ENCODE data around the gene MYOCOS. TPM values are rescaled to one million over a fixed set of nuclear protein-coding genes. Genes with fewer than 3 reads are reported as not detected.
A peak's percentile ranks its signal among the peaks of the same experiment; 100 is the strongest.
"Not testable (repeated sequence)": the region's sequence is repeated elsewhere in the genome, so short reads cannot be mapped to it uniquely, and the experiment has no call there.

The MYOCOS gene
- polyA plus RNA-seq, 1 donor, result 1.2 TPM

DNA sequence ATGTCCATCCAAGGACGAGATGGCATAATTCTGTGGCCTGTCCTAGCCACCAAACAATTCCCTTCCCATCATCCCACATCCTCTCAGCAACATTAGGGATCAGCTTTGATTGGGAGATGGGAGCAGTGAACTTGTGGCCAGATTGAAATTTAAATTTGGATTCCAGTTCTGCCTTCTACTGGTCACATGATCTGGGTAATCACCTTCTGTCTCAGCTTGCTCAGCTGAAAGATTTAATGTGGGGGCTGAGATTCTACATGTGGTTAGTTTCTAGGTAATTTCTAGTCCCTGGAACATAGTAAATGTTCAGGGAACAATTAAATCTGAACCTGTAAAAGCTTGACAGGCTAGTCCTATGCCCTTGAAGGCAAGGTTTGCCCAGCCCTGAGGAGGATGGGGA is 3.2 kb downstream of the MYOCOS start:
- no peak for DNase-seq

DNA sequence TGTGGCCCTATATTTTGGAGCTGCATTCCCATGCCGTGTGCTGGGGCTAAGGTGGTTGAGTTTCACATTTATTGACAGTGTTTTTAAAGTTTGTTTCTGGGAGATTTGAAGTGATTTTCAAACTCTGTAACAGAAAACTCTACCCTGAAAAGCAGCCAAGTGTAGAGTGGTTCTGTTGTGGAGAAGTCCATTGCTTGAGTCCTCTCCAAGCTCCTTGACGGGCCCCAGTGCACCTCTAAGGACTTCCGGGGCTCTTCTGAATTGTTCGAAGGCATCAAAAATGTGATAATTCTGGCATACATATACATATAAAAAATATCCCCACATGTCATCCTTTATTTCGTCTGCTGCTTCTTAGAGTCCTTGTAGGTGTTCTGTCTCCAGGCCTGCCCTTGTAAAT is 5.0 kb downstream of the MYOCOS start:
- no peak for DNase-seq

DNA sequence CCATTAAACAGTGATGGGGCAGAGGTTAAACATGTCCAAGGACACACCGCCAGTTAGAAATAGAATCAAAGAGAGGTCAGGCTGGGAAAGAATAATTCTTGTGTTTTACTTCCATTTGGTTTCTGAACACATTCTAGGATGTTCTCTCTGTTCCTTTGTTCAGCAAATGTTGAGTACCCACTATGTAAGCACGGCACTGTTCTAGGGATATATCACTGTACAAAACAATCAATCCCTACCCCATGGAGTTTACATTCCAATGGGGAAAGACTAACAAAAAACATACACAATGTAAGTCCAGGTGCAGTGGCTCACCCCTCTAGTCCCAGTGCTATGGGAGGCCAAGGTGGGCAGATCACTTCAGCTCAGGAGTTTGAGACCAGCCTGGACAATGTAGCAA is 6.2 kb downstream of the MYOCOS start:
- DNase-seq, result no peak

DNA sequence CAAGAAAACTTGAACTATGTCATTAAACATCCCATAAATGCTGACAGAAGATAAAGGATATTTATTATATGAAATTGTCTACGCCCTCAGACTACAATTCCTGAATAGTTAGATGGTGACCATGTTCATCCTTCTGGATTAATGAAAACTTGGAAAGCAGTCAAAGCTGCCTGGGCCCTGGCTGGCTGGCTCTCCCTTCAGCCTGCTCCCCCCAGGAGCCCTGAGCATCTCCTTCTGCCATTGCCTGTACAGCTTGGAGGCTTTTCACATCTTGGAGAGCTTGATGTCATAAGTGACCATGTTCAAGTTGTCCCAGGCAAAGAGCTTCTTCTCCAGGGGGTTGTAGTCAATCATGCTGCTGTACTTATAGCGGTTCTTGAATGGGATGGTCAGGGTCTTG is 13.6 kb downstream of the MYOCOS start:
- DNase-seq, result no peak

DNA sequence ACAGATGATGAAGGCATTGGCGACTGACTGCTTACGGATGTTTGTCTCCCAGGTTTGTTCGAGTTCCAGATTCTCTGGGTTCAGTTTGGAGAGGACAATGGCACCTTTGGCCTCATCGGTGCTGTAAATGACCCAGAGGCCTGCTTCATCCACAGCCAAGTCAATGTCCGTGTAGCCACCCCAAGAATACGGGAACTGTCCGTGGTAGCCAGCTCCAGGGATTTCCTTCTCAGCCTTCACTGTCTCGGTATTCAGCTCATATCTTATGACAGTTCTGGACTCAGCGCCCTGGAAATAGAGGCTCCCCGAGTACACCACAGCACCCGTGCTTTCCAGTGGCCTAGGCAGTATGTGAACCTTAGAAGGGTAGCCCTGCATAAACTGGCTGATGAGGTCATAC is 14.1 kb downstream of the MYOCOS start:
- DNase-seq, result no peak

DNA sequence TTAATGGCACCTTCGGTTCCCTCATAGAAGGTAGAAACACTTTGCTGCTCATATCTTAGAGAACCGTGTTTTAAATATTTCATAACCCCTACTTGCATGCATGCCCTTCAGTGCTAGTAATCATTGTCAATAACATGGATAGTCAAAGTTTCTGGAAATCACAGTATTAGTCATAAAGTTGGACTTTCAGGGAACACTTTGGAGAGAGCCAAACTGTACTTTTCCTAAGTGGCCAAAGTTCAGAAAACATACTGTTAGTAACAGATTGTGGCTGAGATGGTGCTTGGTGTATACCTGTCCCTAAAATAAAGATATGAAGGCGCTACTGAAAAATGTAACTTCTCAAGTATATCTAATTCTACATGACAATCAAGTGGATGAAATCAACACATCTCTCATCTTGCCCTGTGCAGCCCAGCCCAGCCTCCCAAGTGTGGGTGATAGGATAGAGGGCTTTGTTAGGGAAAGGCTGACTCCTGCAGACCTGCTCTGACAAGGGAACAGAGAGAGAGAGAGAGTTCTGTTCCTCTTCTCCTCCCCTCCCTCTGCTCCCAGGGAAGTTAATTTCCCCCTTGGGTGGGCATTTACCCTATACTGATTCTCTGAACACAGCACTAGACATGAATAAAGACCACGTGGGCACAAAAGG is 16.0 kb downstream of the MYOCOS start:
- no peak for DNase-seq

DNA sequence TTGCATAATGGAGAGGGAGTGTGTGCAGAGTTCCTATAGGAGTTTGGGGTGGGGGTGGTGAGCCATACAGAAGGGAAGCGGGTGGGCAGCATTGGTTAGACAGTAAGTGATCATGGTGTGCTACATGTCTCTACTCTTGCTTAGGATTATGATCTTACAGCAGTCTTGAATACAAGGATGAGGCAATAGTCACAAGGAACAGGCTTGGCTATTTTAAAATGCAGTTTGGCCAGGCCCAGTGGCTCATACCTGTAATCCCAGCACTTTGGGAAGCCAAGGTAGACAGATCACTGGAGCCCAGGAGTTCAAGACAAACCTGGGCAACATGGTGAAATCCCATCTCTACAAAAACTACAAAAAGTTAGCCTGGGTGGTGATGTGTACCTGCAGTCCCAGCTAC is 18.2 kb downstream of the MYOCOS start:
- no peak for DNase-seq

DNA sequence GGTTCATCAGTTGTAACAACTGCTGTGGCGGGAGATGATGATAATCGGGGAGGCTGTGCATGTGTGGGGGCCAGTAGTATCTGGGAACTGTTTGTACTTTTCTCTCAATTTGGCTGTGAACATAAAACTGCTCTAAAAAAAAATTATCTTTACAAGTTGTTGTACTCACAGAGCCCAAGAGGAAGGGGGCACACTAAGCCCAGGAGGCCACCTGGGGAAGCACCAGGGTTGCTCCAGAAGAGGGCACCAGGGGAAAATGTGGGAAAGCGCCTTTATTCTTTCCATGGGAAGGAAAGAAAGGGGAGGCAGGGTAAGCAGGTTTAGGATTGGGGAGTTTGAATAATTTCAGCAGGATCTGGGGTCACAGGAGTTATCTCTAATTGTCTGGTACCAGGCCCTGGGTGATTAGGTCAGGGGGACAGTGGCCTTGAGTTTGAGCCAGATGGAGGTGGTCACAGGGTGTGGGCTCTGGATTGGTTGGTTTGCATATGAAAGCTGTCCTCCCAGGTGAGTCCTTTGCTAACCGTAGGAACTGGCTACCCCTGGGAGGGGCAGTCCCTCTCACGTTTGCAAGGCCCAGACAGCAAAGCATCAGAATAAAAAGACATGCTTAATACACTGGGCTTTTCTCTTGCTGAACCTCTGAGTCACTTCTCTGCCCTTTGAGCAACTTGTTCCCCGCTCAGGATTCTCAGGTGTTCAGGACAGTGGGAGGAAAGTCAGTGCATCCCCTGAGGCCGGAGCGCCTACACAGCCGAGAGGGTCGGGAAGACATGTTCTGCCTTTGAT is 19.2 kb downstream of the MYOCOS start:
- DNase-seq, result no peak

DNA sequence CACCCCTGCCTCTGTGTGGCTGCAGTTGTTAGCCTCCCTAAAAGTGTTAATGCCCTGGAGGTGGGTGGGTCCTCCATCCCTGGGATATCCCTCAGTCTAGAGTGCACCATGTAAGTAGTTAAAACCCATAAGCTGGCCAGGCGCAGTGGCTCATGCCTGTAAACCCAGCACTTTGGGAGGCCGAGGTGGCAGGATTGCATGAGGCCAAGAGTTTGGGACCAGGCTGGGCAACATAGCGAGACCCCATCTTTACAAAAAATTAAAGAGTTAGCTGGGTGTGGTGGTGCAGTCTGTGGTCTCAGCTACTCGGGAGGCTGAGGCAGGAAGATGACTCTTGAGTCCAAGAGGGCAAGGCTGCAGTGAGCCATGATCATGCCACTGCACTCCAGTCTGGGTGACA is 20.2 kb downstream of the MYOCOS start:
- DNase-seq, result no peak

DNA sequence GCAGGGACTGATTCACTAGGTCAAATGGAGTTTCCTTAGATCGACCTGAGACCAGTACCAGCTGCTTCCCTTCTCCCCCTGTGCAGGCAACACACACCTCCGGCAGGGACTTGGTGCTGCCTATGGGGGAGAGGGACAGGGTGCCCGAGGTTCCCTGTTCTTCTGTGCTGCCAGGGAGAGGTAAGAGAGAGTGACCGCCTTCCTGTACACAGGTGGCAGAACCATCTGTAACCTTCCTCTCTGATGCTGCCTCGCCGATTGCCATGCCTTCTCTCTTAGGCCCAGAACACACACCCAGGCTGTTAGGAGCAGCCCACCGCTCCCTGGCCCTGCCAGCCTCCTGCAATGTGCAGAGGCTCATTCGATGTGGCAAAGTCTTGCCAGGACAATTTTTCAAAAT is 21.1 kb downstream of the MYOCOS start:
- DNase-seq, result no peak

DNA sequence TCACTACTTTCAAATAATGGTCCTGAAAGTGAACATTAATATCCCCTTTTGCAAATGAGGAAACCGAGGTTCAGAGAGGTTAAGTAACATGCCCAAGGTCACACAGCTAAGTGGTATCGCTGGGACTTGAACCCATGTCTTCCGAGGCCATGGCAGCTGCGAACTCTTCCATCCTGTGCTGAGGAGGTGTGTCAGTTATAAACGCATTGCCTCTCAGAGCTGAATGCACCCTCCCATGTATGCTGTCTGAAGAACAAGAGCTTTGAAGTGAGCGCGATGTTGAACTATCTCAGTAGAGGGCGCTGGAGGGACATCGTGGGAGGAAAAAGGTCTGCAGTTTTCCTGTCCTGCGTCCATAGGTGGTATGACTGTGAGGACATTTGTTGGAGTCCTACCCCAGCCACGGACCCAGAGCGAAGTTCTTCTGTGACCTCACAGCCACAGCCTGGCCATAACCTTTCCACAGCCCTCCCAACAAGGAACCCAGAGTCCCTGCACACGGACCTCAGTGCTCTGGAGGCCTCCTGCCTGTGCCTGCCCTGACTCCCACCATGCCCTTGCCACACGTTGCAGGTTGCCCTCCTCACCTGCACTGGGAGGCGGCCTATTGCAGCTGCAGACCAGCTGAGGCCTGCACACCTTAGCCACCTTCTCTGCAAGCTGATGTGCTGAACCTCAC is 22.9 kb downstream of the MYOCOS start:
- DNase-seq, result peak; percentile 86

DNA sequence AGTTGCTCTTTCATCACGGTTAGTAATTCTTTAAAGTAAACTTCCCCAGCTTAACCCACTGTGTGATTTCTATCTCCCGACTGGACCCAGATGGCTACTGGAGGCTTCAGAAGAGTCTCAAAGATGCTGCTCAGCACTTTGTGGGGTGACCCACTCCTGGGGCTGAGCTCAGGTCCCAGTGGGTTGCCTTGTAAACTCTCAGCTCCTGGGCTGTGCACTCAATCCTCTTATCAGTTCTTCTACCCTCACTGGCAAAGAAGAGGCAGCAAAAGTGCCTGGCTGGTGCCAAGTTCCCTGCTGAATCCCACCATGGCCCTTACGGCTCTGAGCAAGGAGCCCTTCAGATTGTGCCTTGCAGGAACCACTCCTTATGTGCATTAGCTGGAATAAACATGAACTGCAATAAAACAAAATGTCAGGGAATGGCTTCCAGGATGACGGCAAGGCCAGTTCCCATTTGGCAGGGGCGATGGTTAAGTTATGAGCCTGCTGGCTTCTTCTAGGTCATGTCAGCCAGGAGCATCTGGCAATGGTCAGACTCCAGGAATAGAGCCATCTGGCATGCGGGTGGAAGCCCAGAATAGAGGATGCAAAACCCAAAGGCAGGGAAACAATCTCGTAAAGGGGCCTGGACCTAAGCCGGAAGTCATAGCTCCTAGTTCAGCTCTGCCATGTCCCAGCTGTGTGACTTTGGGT is 23.7 kb downstream of the MYOCOS start:
- no peak for DNase-seq

DNA sequence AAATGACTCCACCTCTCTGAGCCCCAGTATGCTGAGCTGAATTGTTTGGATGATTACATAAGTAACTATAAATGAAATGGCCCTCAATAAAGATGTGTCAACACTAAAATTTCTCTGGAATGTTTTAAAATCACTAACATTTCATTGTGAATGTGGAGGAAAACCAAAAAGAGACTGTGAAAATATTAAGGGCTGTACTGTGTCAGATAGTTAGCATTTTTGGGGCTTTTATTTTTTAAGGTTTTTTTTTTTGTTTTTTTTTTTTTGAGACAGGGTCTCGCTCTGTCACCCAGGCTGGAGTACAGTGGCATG is 24.2 kb downstream of the MYOCOS start:
- DNase-seq, result no peak

DNA sequence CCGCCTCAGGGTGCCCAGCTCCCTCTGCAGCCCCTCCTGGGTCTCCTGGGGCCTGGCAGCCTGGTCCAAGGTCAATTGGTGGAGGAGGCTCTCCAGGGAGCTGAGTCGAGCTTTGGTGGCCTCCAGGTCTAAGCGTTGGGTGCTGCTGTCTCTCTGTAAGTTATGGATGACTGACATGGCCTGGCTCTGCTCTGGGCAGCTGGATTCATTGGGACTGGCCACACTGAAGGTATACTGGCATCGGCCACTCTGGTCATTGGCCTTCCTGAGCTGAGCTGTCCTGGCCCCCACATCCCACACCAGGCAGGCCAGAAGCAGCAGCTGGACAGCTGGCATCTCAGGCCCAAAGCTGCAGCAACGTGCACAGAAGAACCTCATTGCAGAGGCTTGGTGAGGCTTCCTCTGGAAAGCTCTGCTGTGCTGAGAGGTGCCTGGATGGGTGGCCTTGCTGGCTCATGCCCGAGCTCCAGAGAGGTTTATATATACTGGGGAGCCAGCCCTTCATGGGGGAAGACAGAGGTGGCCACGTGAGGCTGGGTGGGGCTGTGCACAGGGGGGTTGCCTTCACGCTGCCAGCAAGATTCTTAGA is 30.3 kb downstream of the MYOCOS start, which contains the start of gene MYOC:
MYOC (minus strand) TSS at position 455 of the 589 bp plus-strand sequence; CDS start at position 378, 77 bp downstream.
- DNase-seq, result no peak

DNA sequence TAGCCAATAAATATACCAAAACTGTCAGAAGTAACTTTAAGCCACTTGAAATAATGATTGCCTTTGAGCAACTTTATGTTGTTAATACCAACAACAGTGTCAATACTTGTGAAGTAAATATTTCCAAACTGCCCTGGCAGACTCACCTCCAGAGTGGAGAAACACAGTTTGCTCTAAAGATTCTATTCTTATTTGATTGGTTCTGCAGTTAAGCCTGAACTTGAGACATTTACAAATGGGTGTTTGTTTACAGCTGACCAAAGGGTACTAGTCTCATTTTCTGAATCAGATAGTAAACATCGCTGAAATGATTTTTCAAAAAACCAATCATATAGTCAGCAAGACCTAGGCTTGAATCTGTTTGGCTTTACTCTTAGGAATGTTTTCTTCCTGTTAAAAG is 31.8 kb downstream of the MYOCOS start:
- no peak for DNase-seq

DNA sequence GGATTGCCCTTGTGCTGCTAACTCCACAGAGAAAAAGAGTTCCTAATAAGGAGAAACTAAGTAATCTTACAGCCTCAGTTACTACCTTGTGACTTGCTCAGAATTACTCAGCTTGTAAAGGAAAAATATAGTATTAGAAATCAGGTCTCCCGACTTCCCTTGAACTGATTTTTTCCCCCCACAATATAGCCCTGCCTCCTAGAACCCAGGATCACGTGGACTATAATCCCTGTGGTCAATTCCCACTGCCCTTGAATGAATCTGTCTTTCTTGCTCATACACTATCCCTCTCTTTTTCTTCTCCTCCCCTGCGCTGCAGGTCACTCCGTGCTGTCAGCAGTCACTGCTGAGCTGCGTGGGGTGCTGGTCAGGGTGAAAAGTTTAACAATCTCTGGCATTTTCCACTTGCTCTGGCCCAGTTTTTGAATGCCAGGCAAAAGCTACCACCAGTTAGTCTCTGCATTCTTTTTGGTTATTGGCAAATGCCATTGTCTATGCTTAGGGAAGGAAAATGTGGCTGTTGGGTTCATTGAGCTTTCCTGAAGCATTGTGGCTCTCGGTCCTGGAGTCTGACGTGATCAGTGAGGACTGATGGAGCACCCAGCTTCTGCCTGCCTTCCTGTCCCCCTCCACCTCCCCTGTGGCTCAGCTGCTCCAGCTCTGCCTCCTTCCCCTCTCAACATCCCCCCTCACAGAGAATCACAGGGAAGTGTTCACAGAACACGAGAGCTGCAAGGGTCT is 32.3 kb downstream of the MYOCOS start:
- no peak for DNase-seq

DNA sequence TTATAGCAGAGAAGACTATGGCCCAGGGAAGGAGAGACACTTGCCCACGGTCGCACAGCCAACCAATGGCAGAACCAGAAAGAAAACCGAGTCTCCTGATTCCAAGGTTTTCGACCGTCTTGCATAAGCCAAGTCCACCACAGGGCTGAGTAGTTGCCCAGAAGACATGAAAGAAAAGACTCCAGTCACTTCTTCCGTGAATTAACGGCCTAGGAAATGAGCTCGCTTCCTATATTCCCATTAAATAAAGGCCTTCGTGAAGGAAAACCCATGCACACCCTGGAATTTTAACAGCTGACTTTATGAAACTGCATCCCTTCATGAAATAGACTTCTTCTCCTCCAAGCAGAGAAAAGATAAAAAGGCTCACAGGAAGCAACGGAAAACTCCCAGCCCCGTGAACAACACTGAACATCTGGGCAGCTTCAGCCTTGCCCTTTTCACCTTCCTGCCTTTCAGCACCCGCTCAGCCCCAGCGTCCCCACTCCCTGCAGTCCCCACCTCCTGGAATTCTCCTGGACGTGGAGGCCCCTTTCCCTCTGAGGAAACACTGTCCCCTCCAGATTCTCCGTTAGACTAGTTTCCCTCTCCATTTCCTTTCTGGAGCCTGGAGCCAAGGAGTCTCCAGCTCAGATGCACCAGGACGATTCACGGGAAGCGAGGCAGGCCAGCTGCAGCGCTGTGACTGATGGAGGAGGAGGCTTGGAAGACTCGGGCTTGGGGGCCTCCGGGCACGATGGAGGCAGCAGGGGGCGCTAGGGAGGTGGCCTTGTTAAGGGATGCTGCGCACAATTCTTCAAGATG is 33.1 kb downstream of the MYOCOS start:
- DNase-seq, result peak; percentile 67

DNA sequence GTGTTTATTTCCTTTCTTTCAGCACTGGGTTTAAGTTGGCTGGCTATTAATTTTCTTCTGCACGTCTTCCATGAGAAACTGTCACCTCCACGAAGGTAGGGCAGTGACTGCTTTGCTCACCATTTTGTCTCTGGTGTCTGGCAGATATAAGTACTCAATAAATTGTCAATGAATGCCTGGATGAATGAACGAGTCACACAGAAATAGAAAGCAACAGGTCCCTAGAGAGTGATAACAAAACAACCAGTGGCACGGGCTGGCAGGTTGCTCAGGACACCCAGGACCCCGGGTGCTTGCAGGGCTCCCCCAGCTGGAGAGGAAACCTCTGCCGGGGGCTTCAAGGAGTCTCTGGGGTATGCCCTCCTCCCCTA is 33.7 kb downstream of the MYOCOS start:
- DNase-seq, result no peak

DNA sequence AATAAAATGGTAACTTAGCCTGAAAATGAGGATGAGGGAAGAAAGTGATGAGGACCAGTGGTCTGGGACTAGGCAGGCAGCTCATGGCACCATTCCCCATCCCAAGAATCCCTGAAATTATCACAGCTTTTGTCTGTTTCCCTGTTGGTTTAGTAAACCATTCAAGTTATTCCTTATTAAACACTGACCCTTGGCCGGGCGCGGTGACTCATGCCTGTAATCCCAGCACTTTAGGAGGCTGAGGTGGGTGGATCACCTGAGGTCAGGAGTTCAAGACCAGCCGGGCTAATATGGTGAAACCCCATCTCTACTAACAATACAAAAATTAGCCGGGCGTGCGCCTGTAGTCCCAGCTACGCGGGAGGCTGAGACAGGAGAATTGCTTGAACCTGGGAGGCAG is 34.2 kb downstream of the MYOCOS start:
- DNase-seq, result not testable (repeated sequence)

DNA sequence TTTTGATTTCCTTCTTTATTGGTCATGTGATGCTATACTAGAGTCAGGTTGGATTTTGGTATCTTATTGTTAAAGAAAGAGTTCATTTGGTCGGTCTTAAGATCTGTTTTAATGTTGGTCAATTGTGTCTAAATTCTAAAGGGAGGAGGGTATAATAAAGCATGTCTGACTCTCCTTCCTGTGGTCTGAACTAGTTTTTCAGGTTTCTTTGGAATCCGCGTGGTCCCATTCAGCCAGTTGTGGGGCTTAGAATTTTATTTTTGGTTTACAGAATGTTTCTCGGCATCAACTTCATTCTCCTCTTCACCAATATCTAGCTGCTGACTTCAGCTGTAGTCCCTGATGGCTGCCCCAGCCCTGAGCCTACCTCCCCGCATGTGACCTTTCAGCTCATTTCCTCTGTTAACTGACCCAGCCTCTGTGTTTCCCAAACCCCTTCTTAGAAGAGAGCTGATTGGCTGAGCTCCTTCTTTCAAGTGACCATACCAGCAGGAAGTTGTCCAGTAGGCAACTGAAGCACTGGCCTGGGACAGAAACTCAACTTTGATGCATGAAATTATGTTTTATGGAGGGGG is 39.1 kb downstream of the MYOCOS start:
- DNase-seq, result no peak

Measured in left kidney (tissue), 2 donors.